Mammary epithelial cell (primary cell): ENCODE results near the gene EPHA6.

Source experiments
- CTCF ChIP-seq, 2 donors: IDR thresholded peaks in 1 of 2; conservative IDR thresholded peaks in 1 of 2; 2 replicates each; pipeline ENCODE4 v1.5.1; 2011 to 2012; ENCODE audit warnings: inconsistent platforms in 2 of 2, low read length in 2 of 2, mild to moderate bottlenecking in 2 of 2, control low read depth in 1 of 2, low read depth in 1 of 2; ENCODE audit not compliant: insufficient read depth in 1 of 2; ENCODE audit errors: extremely low read depth in 1 of 2
- EZH2 ChIP-seq: IDR thresholded peaks from 2 replicates; pipeline ENCODE4 v1.6.1; 2012; ENCODE audit warnings: low read length, inconsistent platforms, borderline replicate concordance

GRCh38 chr3:97684490-97684889 is 870.1 kb downstream of the EPHA6 start:
- no peak for TF ChIP-seq CTCF (conservative IDR thresholded peaks at IDR 0.05 in 1 of 2, IDR thresholded peaks at IDR 0.05 in 1 of 2; ENCODE audit: extremely low read depth in 1 of 2, insufficient read depth in 1 of 2, low read depth in 1 of 2, low read length in 2 of 2)
- no peak for TF ChIP-seq EZH2
